Esophagus (tissue), 2 donors: ENCODE data around the gene OR56A4. TPM values are rescaled to one million over a fixed set of nuclear protein-coding genes. Genes with fewer than 3 reads are reported as not detected.

Source experiments
- H3K27ac ChIP-seq, 2 donors: one replicate each; pipeline ENCODE4 v1.5.1; 2013; ENCODE audit warnings: low read depth in 2 of 2, mild to moderate bottlenecking in 2 of 2, inconsistent platforms in 1 of 2, low read length in 1 of 2, moderate library complexity in 1 of 2
- H3K27me3 ChIP-seq, 2 donors: one replicate each; pipeline ENCODE4 v1.6.1; 2013; ENCODE audit warnings: low read length in 2 of 2, control low read depth in 1 of 2, mild to moderate bottlenecking in 1 of 2; ENCODE audit not compliant: insufficient read depth in 2 of 2, control insufficient read depth in 1 of 2
- H3K36me3 ChIP-seq, 2 donors: one replicate each; pipeline ENCODE4 v1.6.1; 2013; ENCODE audit warnings: low read length in 1 of 2; ENCODE audit not compliant: control insufficient read depth in 2 of 2, insufficient read depth in 2 of 2
- H3K4me1 ChIP-seq, 2 donors: one replicate each; pipeline ENCODE4 v1.6.1; 2013; ENCODE audit warnings: low read length in 1 of 2; ENCODE audit not compliant: control insufficient read depth in 2 of 2, insufficient read depth in 2 of 2
- H3K4me3 ChIP-seq, 2 donors: one replicate each; pipeline ENCODE4 v1.5.1; 2013; ENCODE audit warnings: low read length in 2 of 2, mild to moderate bottlenecking in 2 of 2, low read depth in 1 of 2, moderate library complexity in 1 of 2
- H3K9me3 ChIP-seq, 2 donors: one replicate each; pipeline ENCODE4 v1.6.1; 2013; ENCODE audit warnings: mild to moderate bottlenecking in 2 of 2, low read depth in 1 of 2, low read length in 1 of 2, moderate library complexity in 1 of 2; ENCODE audit not compliant: control insufficient read depth in 2 of 2, insufficient read depth in 1 of 2
- WGBS, 2 donors: extraction: QIAGEN DNeasy Blood & Tissue Kit; methylation state at CpG; one replicate each; pipeline ENCODE4 v1.1.7; 2013; 5-methylcytosine and 5-hydroxymethylcytosine counted together
- polyA plus RNA-seq, 2 donors: library from polyadenylated mRNA; stranded (reverse); fragments of 200-250 nt; gene quantifications; one replicate each; pipeline ENCODE4 v1.2.3, GENCODE V29; 2013
- donor health status: healthy with polysubstance abuse.
- donor health status: Bipolar disorder and iron deficiency.

The OR56A4 gene
- polyA plus RNA-seq = not detected

- Histone ChIP-seq H3K27me3 (no peaks in the 10 kb centered on the region), H3K36me3 (no peaks in the 10 kb centered on the region), H3K9me3 (peaks cover 0 to 3% of the 10 kb centered on the region in 2 donors), H3K4me3 (no peak within 1 kb of the TSS), H3K4me1 (no peaks in the 10 kb centered on the region), H3K27ac (no peak within 1 kb of the TSS)
Measured at GRCh38 chr11:6006846-6007245, at the start of gene OR56A4. Gene OR56A4 (minus strand): TSS chr11:6006946. CDS start chr11:6002992, 3,954 bp downstream.

- no peaks in the 10 kb centered on the region for H3K4me1 ChIP-seq
- H3K4me3 ChIP-seq = no peak overlapping the region
- no peaks in the 10 kb centered on the region for H3K36me3 ChIP-seq
- no peaks in the 10 kb centered on the region for H3K27me3 ChIP-seq
- no peak overlapping the region for H3K27ac ChIP-seq
- H3K9me3 ChIP-seq = no peaks in the 10 kb centered on the region
Measured at GRCh38 chr11:6055569-6055968, 48.8 kb upstream of the OR56A4 start.

- WGBS, 2 donors = 58 to 62% methylated on average over 3 of the region's 3 CpGs
- no peaks in the 10 kb centered on the region for H3K9me3 ChIP-seq
- no peaks in the 10 kb centered on the region for H3K4me1 ChIP-seq
- H3K27me3 ChIP-seq = no peaks in the 10 kb centered on the region
- H3K36me3 ChIP-seq = no peaks in the 10 kb centered on the region
- no peak overlapping the region for H3K27ac ChIP-seq
- no peak overlapping the region for H3K4me3 ChIP-seq
Measured at GRCh38 chr11:6052374-6052773, 45.6 kb upstream of the OR56A4 start.

- 48 to 56% methylated on average over 4 of the region's 4 CpGs for WGBS, 2 donors
- no peaks in the 10 kb centered on the region for H3K9me3 ChIP-seq
Measured at GRCh38 chr11:6040874-6041273, 34.1 kb upstream of the OR56A4 start.

GRCh38 chr11:6030708-6031405, 24.1 kb upstream of the OR56A4 start, which contains the start of gene OR56A1:
Gene OR56A1 (minus strand): TSS chr11:6030758. CDS start chr11:6027692, 3,066 bp downstream.
- Histone ChIP-seq H3K4me1 (no peaks in the 10 kb centered on the region), H3K27me3 (no peaks in the 10 kb centered on the region), H3K27ac (no peak within 1 kb of the TSS), H3K36me3 (no peaks in the 10 kb centered on the region), H3K4me3 (no peak within 1 kb of the TSS), H3K9me3 (no peaks in the 10 kb centered on the region)
- WGBS, 2 donors = 76 to 82% methylated on average over 1 of the region's 1 CpG

More at GRCh38 chr11:6040874-6041273, 34.1 kb upstream of the OR56A4 start:
- H3K27me3 ChIP-seq = no peaks in the 10 kb centered on the region
- H3K4me3 ChIP-seq = no peak overlapping the region
- H3K36me3 ChIP-seq = no peaks in the 10 kb centered on the region
- H3K4me1 ChIP-seq = no peaks in the 10 kb centered on the region
- no peak overlapping the region for H3K27ac ChIP-seq

- 80 to 81% methylated on average over 1 of the region's 1 CpG for WGBS, 2 donors
- no peak overlapping the region for H3K4me3 ChIP-seq
- H3K9me3 ChIP-seq = no peaks in the 10 kb centered on the region
- H3K36me3 ChIP-seq = no peaks in the 10 kb centered on the region
- no peaks in the 10 kb centered on the region for H3K4me1 ChIP-seq
- H3K27ac ChIP-seq = no peak overlapping the region
- no peaks in the 10 kb centered on the region for H3K27me3 ChIP-seq
Measured at GRCh38 chr11:6027501-6027900, 20.8 kb upstream of the OR56A4 start.

- no peaks in the 10 kb centered on the region for H3K36me3 ChIP-seq
- H3K4me1 ChIP-seq = no peaks in the 10 kb centered on the region
- H3K27me3 ChIP-seq = no peaks in the 10 kb centered on the region
- no peak overlapping the region for H3K4me3 ChIP-seq
- 74 to 75% methylated on average over 2 of the region's 2 CpGs for WGBS, 2 donors
- no peak overlapping the region for H3K27ac ChIP-seq
- no peaks in the 10 kb centered on the region for H3K9me3 ChIP-seq
Measured at GRCh38 chr11:6025056-6025455, 18.3 kb upstream of the OR56A4 start.

GRCh38 chr11:6022956-6023355, 16.2 kb upstream of the OR56A4 start:
- no peak overlapping the region for H3K27ac ChIP-seq
- no peak overlapping the region for H3K4me3 ChIP-seq
- WGBS, 2 donors = 2 to 4% methylated on average over 4 of the region's 4 CpGs
- H3K4me1 ChIP-seq = no peaks in the 10 kb centered on the region
- no peaks in the 10 kb centered on the region for H3K27me3 ChIP-seq
- H3K36me3 ChIP-seq = no peaks in the 10 kb centered on the region
- H3K9me3 ChIP-seq = no peaks in the 10 kb centered on the region

GRCh38 chr11:6013042-6013441, 6.3 kb upstream of the OR56A4 start:
- Histone ChIP-seq H3K4me3 (no peak overlapping the region), H3K27ac (no peak overlapping the region), H3K9me3 (peaks cover 0 to 2% of the 10 kb centered on the region in 2 donors), H3K4me1 (no peaks in the 10 kb centered on the region), H3K27me3 (no peaks in the 10 kb centered on the region), H3K36me3 (no peaks in the 10 kb centered on the region)
- whole genome bisulfite sequencing, 2 donors = 73 to 97% methylated on average over 3 of the region's 3 CpGs

- 71 to 79% methylated on average over 4 of the region's 4 CpGs for WGBS, 2 donors
- peaks cover 0 to 2% of the 10 kb centered on the region in 2 donors for H3K9me3 ChIP-seq
- no peaks in the 10 kb centered on the region for H3K4me1 ChIP-seq
- no peak overlapping the region for H3K27ac ChIP-seq
- H3K4me3 ChIP-seq = no peak overlapping the region
- no peaks in the 10 kb centered on the region for H3K36me3 ChIP-seq
- no peaks in the 10 kb centered on the region for H3K27me3 ChIP-seq
Measured at GRCh38 chr11:6012035-6012668, 5.4 kb upstream of the OR56A4 start.
